Smooth muscle cell (in vitro differentiated cells): Measurements from ENCODE around the gene GDPD4. TPM values are rescaled to one million over a fixed set of nuclear protein-coding genes. Genes with fewer than 3 reads are reported as not detected.

Source experiments
- DNase-seq: peaks from one replicate; lab custom pipeline; 2025; ENCODE audit not compliant: unreplicated experiment; lab: John Stamatoyannopoulos, UW
- H2AFZ ChIP-seq: fragments of 200-600 bp; sonication (generic); 2 replicates; pipeline ENCODE4 v1.6.0; 2016; ENCODE audit warnings: antibody characterized with exemption, low read depth, mild to moderate bottlenecking
- H3F3A ChIP-seq: fragments of 200-600 bp; sonication (generic); 2 replicates; pipeline ENCODE4 v1.6.0; 2017; ENCODE audit warnings: antibody characterized with exemption, low read depth
- H3K27ac ChIP-seq: fragments of 200-600 bp; sonication (generic); 2 replicates; pipeline ENCODE4 v1.5.1; 2016; ENCODE audit warnings: low read depth, mild to moderate bottlenecking
- H3K27me3 ChIP-seq: fragments of 200-600 bp; sonication (generic); 2 replicates; pipeline ENCODE4 v1.6.1; 2016; ENCODE audit warnings: low read depth, mild to moderate bottlenecking
- H3K36me3 ChIP-seq: fragments of 200-600 bp; sonication (generic); 2 replicates; pipeline ENCODE4 v1.5.1; 2016; ENCODE audit warnings: low read depth
- H3K4me1 ChIP-seq: fragments of 200-600 bp; sonication (generic); 2 replicates; pipeline ENCODE4 v1.5.1; 2016; ENCODE audit warnings: low read depth
- H3K4me2 ChIP-seq: fragments of 200-600 bp; sonication (generic); 2 replicates; pipeline ENCODE4 v1.6.0; 2016; ENCODE audit warnings: mild to moderate bottlenecking
- H3K4me3 ChIP-seq: fragments of 200-600 bp; sonication (generic); 2 replicates; pipeline ENCODE4 v1.5.1; 2016; ENCODE audit warnings: mild to moderate bottlenecking
- H3K79me2 ChIP-seq: fragments of 200-600 bp; sonication (generic); 2 replicates; pipeline ENCODE4 v1.6.0; 2016; ENCODE audit warnings: low read depth, mild to moderate bottlenecking
- H3K9ac ChIP-seq: fragments of 200-600 bp; sonication (generic); 2 replicates; pipeline ENCODE4 v1.6.0; 2016; ENCODE audit warnings: low read depth
- H3K9me3 ChIP-seq: fragments of 200-600 bp; sonication (generic); replicated peaks from 2 replicates; pipeline ENCODE4 v1.5.1; 2016; ENCODE audit warnings: low read depth
- H4K20me1 ChIP-seq: fragments of 200-600 bp; sonication (generic); 2 replicates; pipeline ENCODE4 v1.6.0; 2016; ENCODE audit warnings: low read depth
- CTCF ChIP-seq: fragments of 200-600 bp; sonication (generic); IDR thresholded peaks from 2 replicates; pipeline ENCODE4 v1.5.1; 2017; ENCODE audit warnings: borderline replicate concordance, mild to moderate bottlenecking, antibody characterized with exemption; ENCODE audit not compliant: insufficient read depth, poor library complexity, severe bottlenecking
- WGBS: methylation state at CpG from one replicate; pipeline ENCODE4 v1.1.7; 2016; ENCODE audit warnings: low lambda C conversion rate; 5-methylcytosine and 5-hydroxymethylcytosine counted together
- polyA plus RNA-seq: library from polyadenylated mRNA; unstranded; fragments of >200 nt; fragmentation: Nextera tagmentation; extraction: Ambion mirVana; gene quantifications from 2 replicates; pipeline ENCODE4 v1.2.1, GENCODE V29; 2016
- total RNA-seq: library from RNA; depleted of rRNA; stranded (reverse); fragments of >200 nt; gene quantifications from 2 replicates; pipeline ENCODE4 v1.2.3, GENCODE V29; 2014

The GDPD4 gene
- total and polyA plus RNA-seq, 2 experiments from 2014 or later, result not detected

DNA sequence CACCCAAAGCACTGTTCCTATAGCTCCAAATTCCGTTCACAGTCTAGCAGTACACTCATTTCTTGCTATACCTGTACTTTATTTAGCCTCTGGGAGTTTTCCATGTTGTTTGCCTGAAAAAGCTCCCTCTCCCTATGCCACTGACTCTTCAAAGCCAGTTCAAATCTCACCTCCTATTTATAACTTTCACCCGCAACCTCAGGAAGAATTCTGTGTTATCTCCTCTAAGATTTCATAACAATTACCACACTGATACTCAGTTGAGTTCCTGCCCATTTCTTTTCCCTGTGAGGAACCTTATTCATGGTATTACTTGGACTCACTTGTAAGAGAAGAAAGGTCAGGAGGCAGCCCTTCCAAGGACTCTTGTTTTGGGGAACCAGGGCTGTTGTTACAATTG lies 25.2 kb downstream of the GDPD4 start:
- no peak overlapping the region for H3K27ac ChIP-seq
- no peaks in the 10 kb centered on the region for H3F3A ChIP-seq
- 86% methylated on average over 2 of the region's 2 CpGs for WGBS
- H3K27me3 ChIP-seq, result no peaks in the 10 kb centered on the region
- no peaks in the 10 kb centered on the region for H3K9me3 ChIP-seq
- no peak for TF ChIP-seq CTCF
- H3K79me2 ChIP-seq, result no peaks in the 10 kb centered on the region
- no peak overlapping the region for H3K4me2 ChIP-seq
- H3K9ac ChIP-seq, result no peak overlapping the region
- H4K20me1 ChIP-seq, result no peaks in the 10 kb centered on the region
- H3K4me1 ChIP-seq, result no peaks in the 10 kb centered on the region
- no peak for DNase-seq
- no peak overlapping the region for H2AFZ ChIP-seq
- no peak overlapping the region for H3K4me3 ChIP-seq
- H3K36me3 ChIP-seq, result no peaks in the 10 kb centered on the region

- Histone ChIP-seq H3K79me2 (no peaks in the 10 kb centered on the region), H3K27me3 (no peaks in the 10 kb centered on the region), H2AFZ (no peak overlapping the region), H3K4me3 (no peak overlapping the region), H4K20me1 (no peaks in the 10 kb centered on the region), H3K9me3 (no peaks in the 10 kb centered on the region), H3K4me2 (no peak overlapping the region), H3K27ac (no peak overlapping the region), H3K36me3 (no peaks in the 10 kb centered on the region), H3K9ac (no peak overlapping the region), H3K4me1 (no peaks in the 10 kb centered on the region), H3F3A (no peaks in the 10 kb centered on the region)
- no peak for DNase-seq
- no peak for TF ChIP-seq CTCF
- 82% methylated on average over 3 of the region's 3 CpGs for WGBS
Measured at GRCh38 chr11:77270921-77271320, 30.6 kb downstream of the GDPD4 start.

- H3K27me3 ChIP-seq, result no peaks in the 10 kb centered on the region
- H3F3A ChIP-seq, result no peaks in the 10 kb centered on the region
- no peak overlapping the region for H3K4me3 ChIP-seq
- no peaks in the 10 kb centered on the region for H3K9me3 ChIP-seq
- no peak overlapping the region for H3K9ac ChIP-seq
- H3K79me2 ChIP-seq, result no peaks in the 10 kb centered on the region
- H3K4me1 ChIP-seq, result no peaks in the 10 kb centered on the region
- no peak for DNase-seq
- WGBS, result 100% methylated on average over 1 of the region's 1 CpG
- no peaks in the 10 kb centered on the region for H3K36me3 ChIP-seq
- no peak overlapping the region for H3K4me2 ChIP-seq
- H2AFZ ChIP-seq, result no peak overlapping the region
- no peak for TF ChIP-seq CTCF
- H3K27ac ChIP-seq, result no peak overlapping the region
- H4K20me1 ChIP-seq, result no peaks in the 10 kb centered on the region
Measured at GRCh38 chr11:77269484-77270123, 31.9 kb downstream of the GDPD4 start.

DNA sequence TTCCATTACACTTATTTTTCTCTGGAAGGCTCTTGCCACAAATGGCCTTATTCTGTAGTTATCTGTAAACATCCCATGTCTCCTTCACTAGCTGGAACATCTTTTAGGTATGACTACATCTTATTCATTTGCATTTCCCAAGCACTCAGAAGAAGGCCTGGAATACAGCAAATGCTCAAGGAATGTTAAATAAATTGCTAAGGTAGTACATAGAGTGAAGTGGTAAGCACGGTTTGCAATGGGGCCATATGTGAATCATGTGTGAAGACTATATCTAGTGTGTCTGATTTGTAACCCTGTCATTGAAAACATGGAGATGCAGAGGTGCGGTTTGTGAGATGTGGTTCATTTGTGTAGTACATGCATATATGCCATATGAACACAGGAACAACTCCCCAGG lies 33.5 kb downstream of the GDPD4 start:
- H4K20me1 ChIP-seq, result no peaks in the 10 kb centered on the region
- DNase-seq, result no peak
- no peak overlapping the region for H3K4me2 ChIP-seq
- 89% methylated on average over 2 of the region's 2 CpGs for WGBS
- H3K4me3 ChIP-seq, result no peak overlapping the region
- no peaks in the 10 kb centered on the region for H3K27me3 ChIP-seq
- H3K4me1 ChIP-seq, result no peaks in the 10 kb centered on the region
- H3K9me3 ChIP-seq, result no peaks in the 10 kb centered on the region
- H3F3A ChIP-seq, result no peaks in the 10 kb centered on the region
- no peak overlapping the region for H3K9ac ChIP-seq
- no peak overlapping the region for H2AFZ ChIP-seq
- H3K27ac ChIP-seq, result no peak overlapping the region
- TF ChIP-seq CTCF, result no peak
- H3K79me2 ChIP-seq, result no peaks in the 10 kb centered on the region
- H3K36me3 ChIP-seq, result no peaks in the 10 kb centered on the region
